ENCODE results near the gene ACBD4.

ACBD4 gene

GRCh38 chr17:45104029-45104428 is 31.5 kb upstream of the ACBD4 start:
- in situ Hi-C loops (cut with MboI; ENCODE audit: low sequenced_read_pairs) = no loop called here

- in situ Hi-C loops (cut with MboI; ENCODE audit: low sequenced_read_pairs) = no loop called here
Observed at GRCh38 chr17:45104497-45104896, 31.0 kb upstream of the ACBD4 start.

GRCh38 chr17:45104907-45105624 is 30.4 kb upstream of the ACBD4 start:
- in situ Hi-C loops (cut with MboI; ENCODE audit: low sequenced_read_pairs) = no loop called here

GRCh38 chr17:45106096-45106495 is 29.4 kb upstream of the ACBD4 start:
- in situ Hi-C loops (cut with MboI; ENCODE audit: low sequenced_read_pairs) = no loop called here

GRCh38 chr17:45106582-45106981 is 28.9 kb upstream of the ACBD4 start:
- in situ Hi-C loops (cut with MboI; ENCODE audit: low sequenced_read_pairs) = no loop called here

- in situ Hi-C loops (cut with MboI; ENCODE audit: low sequenced_read_pairs) = no loop called here
Observed at GRCh38 chr17:45107293-45108010, 28.0 kb upstream of the ACBD4 start.

- in situ Hi-C loops (cut with MboI; ENCODE audit: low sequenced_read_pairs) = no loop called here
Observed at GRCh38 chr17:45108051-45108450, 27.4 kb upstream of the ACBD4 start.

GRCh38 chr17:45108595-45109521 is 26.6 kb upstream of the ACBD4 start:
- in situ Hi-C loops (cut with MboI; ENCODE audit: low sequenced_read_pairs) = no loop called here

GRCh38 chr17:45110676-45111611 is 24.5 kb upstream of the ACBD4 start:
- in situ Hi-C loops (cut with MboI; ENCODE audit: low sequenced_read_pairs) = no loop called here

GRCh38 chr17:45111850-45112249 is 23.6 kb upstream of the ACBD4 start:
- in situ Hi-C loops (cut with MboI; ENCODE audit: low sequenced_read_pairs) = no loop called here

- in situ Hi-C loops (cut with MboI; ENCODE audit: low sequenced_read_pairs) = no loop called here
Observed at GRCh38 chr17:45112559-45113423, 22.7 kb upstream of the ACBD4 start.

- in situ Hi-C loops (cut with MboI; ENCODE audit: low sequenced_read_pairs) = no loop called here
Observed at GRCh38 chr17:45113424-45113754, 22.1 kb upstream of the ACBD4 start.

- in situ Hi-C loops (cut with MboI; ENCODE audit: low sequenced_read_pairs) = no loop called here
Observed at GRCh38 chr17:45114117-45114932, 21.2 kb upstream of the ACBD4 start.

- in situ Hi-C loops (cut with MboI; ENCODE audit: low sequenced_read_pairs) = no loop called here
Observed at GRCh38 chr17:45115015-45115625, 20.4 kb upstream of the ACBD4 start.

GRCh38 chr17:45115871-45116270 is 19.6 kb upstream of the ACBD4 start:
- in situ Hi-C loops (cut with MboI; ENCODE audit: low sequenced_read_pairs) = no loop called here

- in situ Hi-C loops (cut with MboI; ENCODE audit: low sequenced_read_pairs) = no loop called here
Observed at GRCh38 chr17:45116434-45117016, 19.0 kb upstream of the ACBD4 start.

- in situ Hi-C loops (cut with MboI; ENCODE audit: low sequenced_read_pairs) = no loop called here
Observed at GRCh38 chr17:45117334-45117733, 18.2 kb upstream of the ACBD4 start.
